Measurements from ENCODE around the gene TBC1D5.

DNA sequence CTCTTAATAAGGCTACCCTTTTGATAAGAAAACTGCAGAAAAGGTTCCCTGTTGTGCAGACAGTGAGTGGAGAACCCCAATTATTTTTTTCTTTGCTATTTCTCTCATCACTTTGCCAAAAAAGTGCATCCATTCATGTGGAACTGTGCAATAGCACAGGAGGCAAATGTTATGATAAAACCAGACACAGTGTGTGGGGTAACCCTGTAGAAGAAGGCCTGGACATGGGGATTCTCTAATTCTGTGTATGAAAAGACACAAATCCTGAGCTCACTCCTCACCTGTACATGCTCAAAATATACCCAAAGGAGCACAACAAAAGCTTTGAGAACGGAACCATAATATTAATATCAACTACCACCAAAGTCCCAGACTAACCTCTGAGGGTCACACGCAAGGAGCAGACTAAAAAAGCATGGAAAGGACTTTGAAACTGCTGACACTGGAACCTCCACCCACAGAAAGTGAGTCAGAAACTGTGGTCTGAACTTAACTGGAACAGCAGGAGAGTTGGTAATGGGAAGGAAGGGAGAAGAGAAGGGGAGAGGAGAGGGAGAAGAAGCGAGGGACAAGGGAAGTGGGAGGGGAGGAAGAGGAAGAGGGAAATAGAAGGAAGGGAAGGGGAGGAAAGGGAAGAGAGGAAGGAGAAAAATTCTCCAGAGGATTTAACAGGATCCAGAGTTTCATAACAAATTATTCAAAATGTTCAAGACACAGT is 299.9 kb downstream of the TBC1D5 start:
- no peak for TF ChIP-seq POLR2AphosphoS2 (conservative IDR thresholded peaks at IDR 0.05; ENCODE audit: low read length)
- TF ChIP-seq, protein P1, sequence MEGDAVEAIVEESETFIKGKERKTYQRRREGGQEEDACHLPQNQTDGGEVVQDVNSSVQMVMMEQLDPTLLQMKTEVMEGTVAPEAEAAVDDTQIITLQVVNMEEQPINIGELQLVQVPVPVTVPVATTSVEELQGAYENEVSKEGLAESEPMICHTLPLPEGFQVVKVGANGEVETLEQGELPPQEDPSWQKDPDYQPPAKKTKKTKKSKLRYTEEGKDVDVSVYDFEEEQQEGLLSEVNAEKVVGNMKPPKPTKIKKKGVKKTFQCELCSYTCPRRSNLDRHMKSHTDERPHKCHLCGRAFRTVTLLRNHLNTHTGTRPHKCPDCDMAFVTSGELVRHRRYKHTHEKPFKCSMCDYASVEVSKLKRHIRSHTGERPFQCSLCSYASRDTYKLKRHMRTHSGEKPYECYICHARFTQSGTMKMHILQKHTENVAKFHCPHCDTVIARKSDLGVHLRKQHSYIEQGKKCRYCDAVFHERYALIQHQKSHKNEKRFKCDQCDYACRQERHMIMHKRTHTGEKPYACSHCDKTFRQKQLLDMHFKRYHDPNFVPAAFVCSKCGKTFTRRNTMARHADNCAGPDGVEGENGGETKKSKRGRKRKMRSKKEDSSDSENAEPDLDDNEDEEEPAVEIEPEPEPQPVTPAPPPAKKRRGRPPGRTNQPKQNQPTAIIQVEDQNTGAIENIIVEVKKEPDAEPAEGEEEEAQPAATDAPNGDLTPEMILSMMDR (IDR thresholded peaks at IDR 0.05) = no peak
- TF ChIP-seq HDAC2 (IDR thresholded peaks at IDR 0.05) = no peak
- no peak for TF ChIP-seq RNF2 (IDR thresholded peaks at IDR 0.05; ENCODE audit: borderline replicate concordance, low read depth)
- TF ChIP-seq CEBPB (IDR thresholded peaks at IDR 0.05) = no peak

All from A549 (cell line).